Epidermal melanocyte (primary cell): Measurements from ENCODE around the gene PLCL2.
"Not testable (repeated sequence)": the region's sequence is repeated elsewhere in the genome, so short reads cannot be mapped to it uniquely, and the experiment has no call there.

ENCODE experiments used
- DNase-seq: peaks from one replicate; pipeline ENCODE4 v3.0.0; 2011; ENCODE audit warnings: low spot score; ENCODE audit not compliant: insufficient read length

The PLCL2 gene

DNA sequence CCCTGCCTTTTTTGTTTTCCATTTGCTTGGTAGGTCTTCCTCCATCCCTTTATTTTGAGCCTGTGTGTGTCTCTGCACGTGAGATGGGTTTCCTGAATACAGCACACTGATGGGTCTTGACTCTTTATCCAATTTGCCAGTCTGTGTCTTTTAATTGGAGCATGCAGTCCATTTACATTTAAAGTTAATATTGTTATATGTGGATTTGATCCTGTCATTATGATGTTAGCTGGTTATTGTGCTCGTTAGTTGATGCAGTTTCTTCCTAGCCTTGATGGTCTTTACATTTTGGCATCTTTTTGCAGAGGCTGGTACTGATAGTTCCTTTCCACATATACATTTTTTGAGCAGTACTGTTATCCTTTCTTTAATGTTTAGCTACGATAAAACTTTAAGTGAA is 73.1 kb downstream of the PLCL2 start:
- DNase-seq, result not testable (repeated sequence)

DNA sequence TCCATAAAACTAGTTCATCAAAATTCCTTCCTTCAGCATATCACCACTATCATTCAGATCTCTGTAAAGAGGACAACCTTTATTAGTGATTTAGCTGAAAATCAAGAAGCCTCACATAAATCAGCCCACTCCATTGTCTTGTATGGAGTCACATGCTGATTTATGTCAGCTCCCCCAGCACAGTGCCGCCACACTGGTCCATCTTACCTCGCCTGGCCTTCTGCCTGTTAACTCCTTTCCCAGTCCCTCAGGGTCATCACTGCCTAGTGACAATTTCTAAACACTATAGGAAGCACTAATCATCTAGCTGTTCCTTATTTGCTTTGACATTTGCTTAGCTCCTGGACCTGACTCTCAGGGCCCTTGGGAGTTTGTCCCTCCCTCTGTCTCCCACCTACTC is 75.4 kb downstream of the PLCL2 start:
- no peak for DNase-seq

DNA sequence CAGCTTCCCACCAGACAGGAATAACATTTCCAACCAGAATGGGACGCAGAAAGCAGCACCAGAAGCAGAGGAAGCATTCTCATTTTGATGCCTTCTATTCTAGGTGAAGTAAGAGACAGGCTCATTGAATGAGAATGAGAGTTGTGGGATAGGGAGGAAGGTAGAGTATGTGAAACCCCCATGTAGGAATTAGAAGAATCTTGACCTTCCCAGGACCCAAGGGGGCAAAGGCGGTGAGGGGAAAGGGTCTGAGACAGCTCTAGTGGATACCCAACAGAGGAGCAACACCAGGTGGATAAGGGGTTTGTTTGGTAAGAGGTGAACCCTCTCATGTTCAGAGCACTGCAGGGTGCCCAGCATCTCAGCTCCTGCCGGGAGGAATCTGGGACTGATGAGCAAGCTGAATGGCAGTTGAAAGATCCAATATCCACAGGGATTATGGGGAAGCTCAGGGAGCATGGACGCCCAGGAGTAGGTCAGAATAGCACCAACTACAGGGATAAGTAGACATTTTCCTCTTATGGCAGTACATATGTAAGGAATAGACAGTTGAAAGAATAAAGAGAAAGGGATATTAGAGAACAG is 77.0 kb downstream of the PLCL2 start:
- no peak for DNase-seq

GRCh38 chr3:16975083-16975482 is 90.3 kb downstream of the PLCL2 start:
- no peak for DNase-seq

DNA sequence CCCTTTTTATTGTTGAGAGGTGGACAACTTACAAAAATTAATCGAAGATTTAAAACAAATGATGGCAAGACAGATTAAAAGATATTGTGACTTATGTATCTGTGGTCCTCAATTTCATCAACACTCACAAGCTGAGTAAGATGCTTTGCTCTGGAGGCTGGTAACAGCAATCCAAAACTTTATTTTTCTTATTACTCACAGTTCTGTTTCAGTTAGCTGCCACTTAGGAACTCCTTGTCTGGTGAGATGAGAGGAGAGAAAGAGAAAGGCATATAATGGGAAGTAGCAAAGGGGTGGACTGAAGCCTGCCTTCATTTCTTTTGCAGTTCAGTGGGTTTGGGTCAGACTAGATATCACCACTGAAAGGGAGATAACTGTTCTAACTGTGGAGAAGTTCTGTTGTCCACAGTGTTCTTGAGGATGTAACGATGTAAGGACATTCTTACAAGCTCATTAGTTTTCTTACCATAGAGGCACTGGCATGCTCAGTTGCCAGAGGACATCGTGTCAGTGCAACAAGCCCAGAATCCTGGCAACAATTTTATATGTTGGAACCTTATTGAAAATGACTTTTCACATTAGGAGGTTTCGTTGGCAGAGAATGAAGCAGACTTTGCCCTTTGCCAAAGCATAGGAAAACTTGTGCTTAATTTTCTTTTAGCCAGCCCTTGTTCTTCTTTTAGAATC is 93.6 kb downstream of the PLCL2 start:
- no peak for DNase-seq

DNA sequence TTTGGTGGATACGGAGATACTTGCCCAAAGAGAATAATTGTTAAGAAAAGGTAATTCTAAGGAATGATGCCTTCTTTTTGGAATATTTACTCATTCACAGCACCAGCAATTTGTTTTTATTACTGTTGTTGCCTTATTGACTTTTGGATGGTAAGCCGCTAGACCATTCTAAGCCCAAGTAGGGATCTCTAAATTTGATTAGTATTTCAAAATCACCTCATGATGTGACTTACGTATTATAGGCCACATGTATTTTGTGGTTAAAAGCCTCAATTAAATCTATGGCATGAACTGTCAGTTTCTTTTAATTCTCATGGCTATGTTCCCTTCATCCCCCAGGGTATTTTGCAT is 94.1 kb downstream of the PLCL2 start:
- no peak for DNase-seq

DNA sequence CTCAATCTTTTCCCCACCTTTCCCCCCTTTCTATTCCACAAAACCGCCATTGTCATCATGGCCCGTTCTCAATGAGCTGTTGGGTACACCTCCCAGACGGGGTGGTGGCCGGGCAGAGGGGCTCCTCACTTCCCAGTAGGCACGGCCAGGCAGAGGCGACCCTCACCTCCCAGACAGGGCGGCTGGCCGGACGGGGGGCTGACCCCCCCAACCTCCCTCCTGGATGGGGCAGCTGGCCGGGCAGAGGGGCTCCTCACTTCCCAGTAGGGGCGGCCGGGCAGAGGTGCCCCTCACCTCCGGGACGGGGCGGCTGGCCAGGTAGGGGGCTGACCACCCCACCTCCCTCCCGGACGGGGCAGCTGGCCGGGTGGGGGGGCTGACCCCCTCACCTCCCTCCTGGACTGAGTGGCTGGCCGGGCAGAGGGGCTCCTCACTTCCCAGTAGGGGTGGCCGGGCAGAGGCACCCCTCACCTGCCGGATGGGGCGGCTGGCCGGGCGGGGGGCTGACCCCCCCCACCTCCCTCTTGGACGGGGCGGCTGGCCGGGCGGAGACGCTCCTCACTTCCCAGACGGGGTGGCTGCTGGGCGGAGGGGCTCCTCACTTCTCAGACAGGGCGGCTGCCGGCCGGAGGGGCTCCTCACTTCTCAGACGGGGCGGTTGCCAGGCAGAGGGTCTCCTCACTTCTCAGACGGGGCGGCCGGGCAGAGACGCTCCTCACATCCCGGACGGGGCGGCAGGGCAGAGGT is 95.2 kb downstream of the PLCL2 start:
- DNase-seq, result not testable (repeated sequence)

GRCh38 chr3:16980526-16980925 is 95.8 kb downstream of the PLCL2 start:
- DNase-seq, result not testable (repeated sequence)

DNA sequence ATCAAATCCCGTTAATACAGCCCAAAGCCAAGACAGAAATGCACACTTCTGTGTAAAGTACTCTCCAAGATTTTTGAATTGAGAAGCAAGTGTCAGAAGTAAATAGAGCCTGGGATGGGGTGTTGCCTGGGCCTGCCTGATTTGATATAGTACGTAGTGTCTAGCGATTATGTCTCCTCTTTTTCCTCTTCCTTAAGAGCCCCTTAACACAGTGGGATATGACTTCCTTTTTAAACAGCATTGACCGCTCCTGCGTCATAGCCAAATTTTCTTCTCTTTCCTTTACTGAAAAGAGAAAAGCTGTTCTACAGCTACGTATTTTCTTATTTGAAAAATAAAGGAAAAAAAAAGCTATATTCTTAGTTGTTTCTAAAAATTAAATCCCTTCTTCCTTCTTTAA is 97.7 kb downstream of the PLCL2 start:
- no peak for DNase-seq

DNA sequence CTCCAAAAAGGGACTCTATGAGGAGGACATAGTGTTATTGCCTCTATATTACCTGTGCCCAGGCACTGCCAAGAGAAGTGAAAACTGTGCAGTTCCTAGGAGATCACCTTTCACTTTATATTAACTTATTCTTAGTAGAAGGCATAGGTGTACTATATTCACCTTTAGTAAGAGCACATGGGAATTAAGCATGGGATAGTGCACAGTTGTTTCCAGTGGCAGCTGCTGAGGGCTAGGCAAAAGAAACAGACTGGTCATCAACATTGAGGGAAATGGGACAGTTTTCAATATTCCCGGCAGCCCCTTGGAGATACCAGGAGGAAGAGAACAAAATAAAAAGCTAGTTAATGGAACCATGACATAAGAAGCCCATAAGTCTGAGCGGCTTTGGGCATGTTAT is 100.9 kb downstream of the PLCL2 start:
- DNase-seq, result no peak

GRCh38 chr3:16987141-16987540 is 102.4 kb downstream of the PLCL2 start:
- DNase-seq, result no peak

DNA sequence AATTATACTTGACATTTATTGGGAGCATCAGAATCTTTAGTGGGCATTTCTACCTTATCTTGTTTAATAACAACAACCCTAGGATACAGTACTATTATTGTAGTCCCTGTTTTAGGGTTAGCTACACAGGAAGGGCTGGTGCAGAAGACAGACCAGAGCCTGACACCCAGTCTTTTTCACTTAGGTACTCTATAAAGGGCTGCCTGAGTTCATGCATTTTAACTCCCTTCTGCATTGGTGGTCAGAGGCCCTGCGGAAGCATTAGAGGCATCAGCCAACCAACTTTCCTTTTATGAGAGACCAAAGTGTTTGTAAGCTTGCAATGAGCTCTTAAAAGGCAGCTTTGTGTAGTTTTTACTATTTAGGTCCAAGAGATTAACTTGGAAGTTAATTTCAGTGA is 105.4 kb downstream of the PLCL2 start:
- no peak for DNase-seq

GRCh38 chr3:16992198-16992597 is 107.4 kb downstream of the PLCL2 start:
- DNase-seq, result no peak

DNA sequence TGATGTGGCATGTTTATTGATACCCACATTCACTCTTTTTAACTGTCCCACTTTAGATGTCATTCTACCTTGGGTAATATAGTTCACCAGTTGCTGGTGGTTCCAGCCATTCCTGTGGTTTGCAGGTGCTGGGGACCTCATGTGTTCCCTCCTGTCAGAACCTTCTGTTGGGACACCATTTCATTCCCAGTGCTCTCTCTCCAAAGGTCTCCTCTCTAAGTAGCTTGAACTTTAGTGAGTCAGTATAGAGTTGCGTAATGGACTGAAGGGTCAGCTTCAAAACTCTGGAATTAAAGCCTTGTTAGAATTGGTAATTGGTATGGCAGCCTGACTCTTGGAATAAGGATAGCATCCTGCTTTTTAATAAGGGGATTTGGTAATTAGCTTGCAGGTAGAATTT is 108.5 kb downstream of the PLCL2 start:
- DNase-seq, result no peak

DNA sequence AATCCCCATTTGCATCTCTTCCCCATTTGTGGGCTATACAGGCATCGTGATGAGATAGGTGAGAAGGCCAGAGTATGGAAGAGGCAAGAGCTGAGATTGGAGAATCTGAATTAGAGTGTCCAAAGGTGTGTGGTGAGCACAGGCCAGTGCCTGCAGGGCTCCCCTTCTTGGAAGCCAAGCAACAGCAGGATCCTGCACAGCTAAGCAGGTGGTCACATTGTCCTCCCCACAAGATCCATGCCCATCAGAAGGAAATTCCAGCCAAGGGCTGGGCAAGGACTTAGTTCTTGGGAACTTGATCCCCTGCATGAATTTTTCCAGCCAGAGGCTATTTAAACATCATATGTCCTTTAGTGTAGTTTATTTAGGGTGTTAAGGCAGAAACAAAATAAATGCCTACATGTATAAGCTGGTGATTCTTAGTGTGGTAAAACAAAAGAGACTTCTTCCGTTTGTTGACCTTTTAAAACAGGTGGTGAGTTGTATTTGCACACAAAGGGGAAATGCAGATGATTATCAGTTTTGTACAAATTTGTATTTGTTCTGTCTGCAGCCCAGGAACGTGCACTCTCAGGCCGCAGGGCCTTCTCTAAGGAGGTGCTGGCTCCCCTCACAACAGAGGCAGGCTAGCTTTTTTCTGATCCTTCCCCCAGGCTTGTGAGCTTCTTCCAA is 110.2 kb downstream of the PLCL2 start:
- DNase-seq, result no peak

GRCh38 chr3:16995601-16996000 is 110.8 kb downstream of the PLCL2 start:
- DNase-seq, result no peak

GRCh38 chr3:16998236-16998923 is 113.6 kb downstream of the PLCL2 start:
- DNase-seq, result no peak

GRCh38 chr3:16999161-16999560 is 114.4 kb downstream of the PLCL2 start:
- DNase-seq, result no peak

DNA sequence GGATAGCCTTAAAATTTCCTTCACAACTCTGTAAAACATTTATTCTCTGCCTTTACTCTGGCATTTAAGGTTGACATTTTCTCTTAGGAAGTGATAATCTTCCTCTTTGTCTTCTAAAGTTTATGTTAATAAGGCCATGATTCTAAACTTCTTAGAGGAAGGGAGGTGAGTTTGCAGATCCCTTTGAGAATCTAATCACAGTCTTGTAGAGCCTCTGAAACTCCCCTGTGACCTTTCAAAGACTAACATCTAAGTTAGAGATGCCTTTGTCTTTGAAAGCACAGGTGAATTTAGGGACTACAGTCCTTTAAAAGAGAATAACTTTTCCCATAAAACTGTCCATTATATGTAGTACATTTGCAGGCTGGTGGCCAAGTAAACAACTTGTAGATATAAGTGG is 115.1 kb downstream of the PLCL2 start:
- DNase-seq, result no peak

- DNase-seq, result no peak
Observed at GRCh38 chr3:17003457-17003856, 118.7 kb downstream of the PLCL2 start.

DNA sequence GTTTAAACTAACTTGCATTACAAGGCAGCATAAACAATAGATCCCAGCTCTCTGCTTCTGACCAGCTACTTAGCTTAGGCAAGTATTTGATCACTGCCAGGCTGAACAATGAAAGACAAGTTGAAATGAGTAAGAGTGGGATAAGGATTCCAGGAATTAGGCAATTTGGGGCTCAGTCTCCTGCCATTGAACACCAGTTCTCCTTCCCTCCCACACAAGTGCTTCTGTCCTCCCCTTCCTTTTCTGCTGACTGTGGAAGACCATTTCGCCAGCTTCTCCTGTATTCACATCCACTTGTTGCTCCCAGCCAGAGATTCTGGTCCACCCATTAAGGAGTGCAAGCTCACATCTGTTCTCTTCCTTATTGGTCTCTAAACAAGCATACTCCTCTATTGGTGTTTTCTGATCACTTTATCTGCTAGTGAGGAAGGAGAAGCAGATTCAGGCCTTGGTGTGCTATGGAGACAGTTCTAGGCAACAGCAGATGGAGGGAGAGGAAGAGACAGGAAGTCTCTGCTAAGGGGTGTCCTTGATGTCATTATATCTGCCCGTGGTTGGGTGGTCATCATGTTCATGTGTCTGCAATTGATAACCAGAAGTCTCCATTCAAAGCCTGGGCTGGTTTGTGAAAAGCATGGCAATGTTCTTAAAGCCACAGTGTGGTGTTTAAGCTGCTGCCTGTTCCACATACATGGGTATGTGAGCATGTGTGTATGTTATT is 121.5 kb downstream of the PLCL2 start:
- no peak for DNase-seq
